ENCODE results near the gene ZNF71. TPM values are rescaled to one million over a fixed set of nuclear protein-coding genes. Genes with fewer than 3 reads are reported as not detected.

Gene ZNF71
- total RNA-seq, 6 experiments from 2014 or later = 5.1 to 5.9 (median 5.6) TPM

DNA sequence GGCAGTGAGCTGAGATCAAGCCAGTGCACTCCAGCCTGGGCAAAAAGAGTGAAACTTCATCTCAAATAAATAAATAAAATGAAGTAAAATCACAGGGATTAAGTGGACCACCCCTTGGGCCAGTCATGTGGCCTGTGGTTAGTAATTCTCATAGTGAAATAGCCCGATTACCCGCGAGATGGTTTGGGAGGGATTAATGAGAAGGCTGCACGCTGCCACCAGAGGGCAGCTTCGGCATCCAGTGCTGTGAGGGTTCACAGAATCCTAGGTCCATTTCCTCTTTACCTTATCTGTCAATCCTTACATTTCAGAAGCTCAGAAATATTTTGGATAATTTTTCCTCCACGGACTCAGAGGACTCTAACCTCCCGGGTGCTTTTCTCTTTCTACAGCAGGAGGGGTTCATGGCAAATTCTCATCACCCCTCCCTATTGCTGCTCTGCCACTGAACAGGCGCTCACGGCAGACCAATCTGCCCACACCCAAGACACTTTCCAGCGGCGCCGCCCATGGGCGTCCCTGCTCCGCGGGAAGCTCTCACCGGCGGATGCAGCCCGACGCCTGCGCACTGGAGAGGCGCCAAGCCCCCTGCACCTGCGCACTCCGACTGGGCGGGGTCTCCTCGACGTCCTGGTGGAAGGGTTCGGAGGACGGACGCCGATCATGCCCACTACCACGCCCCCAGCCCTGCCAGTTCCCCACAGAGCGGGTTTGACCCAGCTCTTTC, 65.4 kb downstream of the ZNF71 start:
- no peak for TF ChIP-seq CTCF (IDR thresholded peaks at IDR 0.05)
- no peak overlapping the region for H3K4me3 Mint-ChIP-seq
- no peak for DNase-seq
- no peaks in the 10 kb centered on the region for H3K4me1 Mint-ChIP-seq (ENCODE audit: low read depth)
- H3K9me3 Mint-ChIP-seq = peaks cover 66% of the 10 kb centered on the region
- no peak overlapping the region for H3K27ac Mint-ChIP-seq
- peaks cover 4% of the 10 kb centered on the region; the same call in 1 of the 2 replicates for H3K36me3 Mint-ChIP-seq (ENCODE audit: low read depth)
- H3K27me3 Mint-ChIP-seq (ENCODE audit: insufficient read depth) = no peaks in the 10 kb centered on the region; the same call in 1 of the 2 replicates

GRCh38 chr19:56661248-56661647, 66.1 kb downstream of the ZNF71 start:
- no peak overlapping the region for H3K4me3 Mint-ChIP-seq
- TF ChIP-seq CTCF (IDR thresholded peaks at IDR 0.05) = no peak
- H3K27me3 Mint-ChIP-seq (ENCODE audit: insufficient read depth) = no peaks in the 10 kb centered on the region; the same call in 1 of the 2 replicates
- no peak for DNase-seq
- H3K27ac Mint-ChIP-seq = no peak overlapping the region
- H3K4me1 Mint-ChIP-seq (ENCODE audit: low read depth) = no peaks in the 10 kb centered on the region
- peaks cover 65% of the 10 kb centered on the region for H3K9me3 Mint-ChIP-seq
- H3K36me3 Mint-ChIP-seq (ENCODE audit: low read depth) = peaks cover 4% of the 10 kb centered on the region; the same call in 1 of the 2 replicates

GRCh38 chr19:56663931-56664500, 68.9 kb downstream of the ZNF71 start:
- H3K27ac Mint-ChIP-seq = no peak overlapping the region
- no peaks in the 10 kb centered on the region; the same call in 1 of the 2 replicates for H3K27me3 Mint-ChIP-seq (ENCODE audit: insufficient read depth)
- H3K36me3 Mint-ChIP-seq (ENCODE audit: low read depth) = peaks cover 4% of the 10 kb centered on the region; the same call in 1 of the 2 replicates
- no peaks in the 10 kb centered on the region for H3K4me1 Mint-ChIP-seq (ENCODE audit: low read depth)
- peaks cover 80% of the 10 kb centered on the region for H3K9me3 Mint-ChIP-seq
- no peak overlapping the region for H3K4me3 Mint-ChIP-seq
- no peak for DNase-seq
- no peak for TF ChIP-seq CTCF (IDR thresholded peaks at IDR 0.05)

GRCh38 chr19:56664511-56664910, 69.4 kb downstream of the ZNF71 start:
- peaks cover 4% of the 10 kb centered on the region; the same call in 1 of the 2 replicates for H3K36me3 Mint-ChIP-seq (ENCODE audit: low read depth)
- H3K27ac Mint-ChIP-seq = no peak overlapping the region
- DNase-seq = no peak
- no peaks in the 10 kb centered on the region for H3K4me1 Mint-ChIP-seq (ENCODE audit: low read depth)
- H3K9me3 Mint-ChIP-seq = peaks cover 77% of the 10 kb centered on the region
- H3K4me3 Mint-ChIP-seq = no peak overlapping the region
- H3K27me3 Mint-ChIP-seq (ENCODE audit: insufficient read depth) = no peaks in the 10 kb centered on the region; the same call in 1 of the 2 replicates
- TF ChIP-seq CTCF (IDR thresholded peaks at IDR 0.05) = no peak

GRCh38 chr19:56667311-56667870, 72.3 kb downstream of the ZNF71 start:
- no peak overlapping the region for H3K4me3 Mint-ChIP-seq
- no peaks in the 10 kb centered on the region; the same call in 1 of the 2 replicates for H3K27me3 Mint-ChIP-seq (ENCODE audit: insufficient read depth)

More at GRCh38 chr19:56667311-56667870, 72.3 kb downstream of the ZNF71 start:
- no peaks in the 10 kb centered on the region for H3K4me1 Mint-ChIP-seq (ENCODE audit: low read depth)
- no peak for DNase-seq
- TF ChIP-seq CTCF (IDR thresholded peaks at IDR 0.05) = no peak
- H3K36me3 Mint-ChIP-seq (ENCODE audit: low read depth) = peaks cover 13% of the 10 kb centered on the region; the same call in 1 of the 2 replicates
- H3K27ac Mint-ChIP-seq = no peak overlapping the region
- peaks cover 70% of the 10 kb centered on the region for H3K9me3 Mint-ChIP-seq
